Activated T-cell treated with anti-CD3 and anti-CD28 coated beads, Interleukin-2, amount 50 U/mL, for 1 hour (primary cell): ENCODE measurements around the gene COL15A1.
A peak's percentile ranks its signal among the peaks of the same experiment; 100 is the strongest.

ENCODE experiments used
- DNase-seq: peaks from one replicate; pipeline ENCODE4 v3.0.0-alpha.2; 2020

The COL15A1 gene

DNA sequence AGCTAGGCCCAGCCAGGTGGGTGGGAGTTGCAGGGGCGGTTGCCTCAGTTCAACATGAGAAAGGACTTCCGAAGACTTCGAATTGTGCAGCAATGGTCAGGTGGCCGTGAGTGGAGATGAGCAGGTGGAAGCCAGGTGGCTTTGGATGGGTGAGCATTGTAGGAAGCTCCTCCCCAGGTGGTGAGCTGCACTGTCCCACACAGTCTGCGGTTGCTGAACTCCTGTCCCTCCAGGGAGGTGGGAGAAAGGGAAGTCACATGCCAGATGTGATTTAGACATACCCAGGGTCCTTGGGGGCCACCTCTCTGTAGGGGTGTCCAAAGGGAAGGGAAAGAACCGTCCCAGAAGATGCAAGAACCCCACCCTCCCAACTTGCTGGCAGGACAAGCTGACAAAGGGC, 30.4 kb downstream of the COL15A1 start:
- DNase-seq: no peak

- no peak for DNase-seq
Measured at GRCh38 chr9:98974554-98974953, 30.8 kb downstream of the COL15A1 start.

DNA sequence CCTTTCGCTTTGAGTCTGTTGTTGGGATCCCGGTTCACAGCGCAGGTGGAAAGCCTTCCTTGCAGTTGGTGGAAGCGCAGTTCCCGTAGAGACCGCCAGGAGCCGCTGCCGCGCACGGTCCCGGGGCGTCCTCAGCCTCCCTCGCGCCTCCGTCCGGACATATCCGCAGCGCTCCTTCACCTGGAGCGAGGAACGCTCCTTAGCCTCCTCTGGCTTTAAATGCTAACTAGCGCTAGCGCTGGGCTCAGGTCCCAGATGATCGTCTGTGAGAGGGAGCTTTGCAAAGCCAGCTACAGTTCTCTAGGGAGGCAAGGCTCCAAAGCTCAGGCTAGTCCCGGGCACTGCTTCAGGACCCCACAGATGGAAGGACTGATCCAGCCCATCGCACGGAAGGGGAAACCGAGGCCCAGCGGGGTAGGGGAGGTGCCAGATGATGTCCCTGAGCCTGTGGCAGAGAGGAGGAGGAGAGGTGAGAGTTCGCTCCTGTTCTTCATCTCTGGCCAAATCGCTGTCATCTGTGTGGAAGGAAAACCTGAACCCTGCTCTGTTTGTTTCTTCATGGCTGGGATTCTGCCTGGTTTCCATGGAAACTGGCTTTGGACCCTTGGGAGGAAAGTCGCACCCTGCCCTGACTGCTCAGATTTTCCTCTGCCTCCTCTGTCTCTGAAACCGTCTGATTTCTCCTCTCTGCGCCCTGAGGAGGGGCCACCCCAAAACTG, 31.4 kb downstream of the COL15A1 start:
- DNase-seq: peak; percentile 85

- DNase-seq: no peak
Measured at GRCh38 chr9:98975838-98976237, 32.1 kb downstream of the COL15A1 start.

DNA sequence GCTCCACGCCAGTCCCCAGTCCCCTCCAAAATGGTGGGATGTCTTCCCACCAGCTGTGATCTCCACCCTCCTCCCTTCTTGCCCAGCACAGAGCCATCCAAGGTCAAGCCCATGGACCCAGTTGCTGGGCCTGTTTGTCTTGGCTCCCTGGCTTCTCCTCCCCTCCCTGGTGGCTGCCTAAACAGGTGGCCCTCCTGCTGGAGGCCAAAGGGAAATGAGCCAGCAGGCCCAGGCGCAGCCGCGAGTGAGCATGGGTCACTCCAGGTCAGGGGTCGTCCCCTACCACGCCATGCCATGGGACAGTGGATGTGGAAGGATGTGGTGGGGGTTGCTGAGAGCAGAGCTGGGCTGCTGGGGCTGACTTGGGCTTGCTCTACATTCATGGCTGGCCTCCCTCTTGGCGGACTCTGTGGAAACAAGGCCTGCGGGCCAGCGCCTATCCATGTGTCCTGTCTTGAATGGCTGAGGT, 33.6 kb downstream of the COL15A1 start:
- no peak for DNase-seq

GRCh38 chr9:98977813-98978212, 34.1 kb downstream of the COL15A1 start:
- DNase-seq: no peak

GRCh38 chr9:98978231-98978681, 34.5 kb downstream of the COL15A1 start:
- DNase-seq: no peak

- DNase-seq: no peak
Measured at GRCh38 chr9:98980291-98980690, 36.6 kb downstream of the COL15A1 start.

DNA sequence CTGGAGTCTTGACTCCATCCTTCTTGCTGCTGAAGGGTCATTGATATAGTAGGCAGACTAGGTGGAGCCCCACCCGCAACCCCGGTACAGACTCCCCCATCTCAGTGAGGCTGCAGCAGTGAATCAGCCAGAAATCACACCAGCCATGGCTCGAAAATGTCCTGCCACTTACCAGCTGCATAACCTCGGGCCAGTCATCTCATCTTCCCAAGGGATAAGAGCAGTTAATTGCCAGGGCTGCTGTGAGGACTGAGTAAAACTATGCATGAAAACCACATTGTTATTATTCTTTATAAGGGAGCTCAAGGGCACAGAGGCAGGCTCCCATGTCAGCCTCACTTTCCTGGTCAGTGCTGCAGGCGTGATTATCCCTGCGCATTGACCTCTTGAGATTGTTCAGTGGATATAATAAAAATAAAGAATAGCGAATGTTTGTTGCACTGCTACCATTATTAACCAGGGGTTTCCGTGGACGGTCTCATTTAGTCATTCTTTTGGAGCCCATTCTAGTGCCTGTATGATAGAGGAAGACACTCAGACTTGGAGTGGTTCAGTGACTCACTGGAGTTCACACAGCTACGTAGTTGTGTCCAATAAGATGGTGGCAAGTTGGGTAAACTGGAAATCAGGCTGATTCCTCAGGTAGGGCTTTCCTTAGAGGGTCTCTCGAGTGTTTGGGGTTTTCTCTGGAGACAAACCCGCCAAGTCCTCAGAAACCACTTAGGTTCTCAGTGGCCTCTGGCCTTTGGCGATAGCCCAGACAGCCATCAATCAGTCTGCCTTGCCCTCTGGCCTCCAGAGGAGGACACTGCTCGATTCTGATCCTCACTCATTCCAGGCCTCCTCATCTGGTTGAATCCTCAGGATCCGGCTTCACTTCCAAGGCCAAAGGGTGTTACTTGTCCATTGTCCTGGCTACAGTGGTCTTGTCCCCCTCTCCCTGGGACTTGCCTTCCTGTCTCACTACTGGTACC, 39.9 kb downstream of the COL15A1 start:
- DNase-seq: no peak

DNA sequence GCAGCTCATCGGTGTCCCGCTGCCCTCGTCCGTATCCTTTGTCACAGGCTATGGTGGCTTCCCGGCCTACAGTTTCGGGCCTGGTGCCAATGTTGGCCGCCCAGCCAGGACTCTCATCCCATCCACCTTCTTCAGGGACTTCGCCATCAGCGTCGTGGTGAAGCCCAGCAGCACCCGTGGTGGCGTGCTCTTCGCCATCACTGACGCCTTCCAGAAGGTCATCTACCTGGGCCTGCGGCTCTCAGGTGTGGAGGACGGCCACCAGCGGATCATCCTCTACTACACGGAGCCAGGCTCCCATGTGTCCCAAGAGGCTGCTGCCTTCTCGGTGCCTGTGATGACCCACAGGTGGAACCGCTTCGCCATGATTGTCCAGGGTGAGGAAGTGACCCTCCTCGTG, 41.9 kb downstream of the COL15A1 start:
- no peak for DNase-seq

- DNase-seq: no peak
Measured at GRCh38 chr9:98986866-98987651, 43.4 kb downstream of the COL15A1 start.

DNA sequence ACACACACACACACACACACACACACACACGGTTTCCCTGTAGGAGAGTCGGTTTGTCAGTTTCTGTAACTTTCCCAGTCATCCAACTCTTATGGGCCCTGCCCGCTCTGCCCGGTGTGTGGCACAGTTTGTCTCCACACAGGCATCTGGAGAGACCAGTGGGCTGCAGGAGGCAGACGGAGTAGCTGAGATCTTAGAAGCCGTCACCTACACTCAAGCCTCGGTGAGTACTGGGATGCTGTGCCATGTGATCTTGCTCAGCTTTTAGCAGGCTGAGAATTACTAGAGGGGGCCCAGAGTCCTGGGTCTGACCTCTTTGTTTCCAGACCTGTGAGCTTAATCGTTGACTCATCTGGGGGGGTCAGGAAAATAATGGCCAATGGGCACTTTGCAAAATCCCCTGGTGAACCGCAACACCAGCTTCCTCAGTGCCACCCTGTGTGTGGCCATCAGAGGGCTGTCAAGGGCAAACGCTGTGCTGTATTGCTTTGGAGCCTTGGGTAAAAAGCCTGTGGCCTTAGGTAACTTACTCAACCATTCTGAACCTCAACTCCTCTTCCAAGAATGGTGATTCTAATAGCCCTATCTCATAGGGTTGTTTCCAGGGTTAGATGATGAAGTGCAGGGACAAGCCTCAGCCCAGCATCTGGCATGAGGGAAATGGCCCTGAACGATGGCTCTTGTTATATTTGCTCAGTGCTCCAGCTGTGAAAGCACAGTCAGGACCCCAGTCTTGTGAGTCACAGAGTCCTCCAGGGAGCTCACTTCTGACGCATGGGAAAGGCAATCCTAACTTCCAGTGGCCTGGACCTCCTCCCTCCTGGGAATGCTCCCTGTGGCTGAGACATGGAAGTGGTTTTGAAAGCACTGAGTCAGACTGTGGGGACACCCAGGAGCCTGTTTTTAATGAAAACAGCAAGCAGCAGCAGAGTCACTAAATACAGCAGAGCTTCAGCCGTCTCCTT, 45.6 kb downstream of the COL15A1 start:
- no peak for DNase-seq

DNA sequence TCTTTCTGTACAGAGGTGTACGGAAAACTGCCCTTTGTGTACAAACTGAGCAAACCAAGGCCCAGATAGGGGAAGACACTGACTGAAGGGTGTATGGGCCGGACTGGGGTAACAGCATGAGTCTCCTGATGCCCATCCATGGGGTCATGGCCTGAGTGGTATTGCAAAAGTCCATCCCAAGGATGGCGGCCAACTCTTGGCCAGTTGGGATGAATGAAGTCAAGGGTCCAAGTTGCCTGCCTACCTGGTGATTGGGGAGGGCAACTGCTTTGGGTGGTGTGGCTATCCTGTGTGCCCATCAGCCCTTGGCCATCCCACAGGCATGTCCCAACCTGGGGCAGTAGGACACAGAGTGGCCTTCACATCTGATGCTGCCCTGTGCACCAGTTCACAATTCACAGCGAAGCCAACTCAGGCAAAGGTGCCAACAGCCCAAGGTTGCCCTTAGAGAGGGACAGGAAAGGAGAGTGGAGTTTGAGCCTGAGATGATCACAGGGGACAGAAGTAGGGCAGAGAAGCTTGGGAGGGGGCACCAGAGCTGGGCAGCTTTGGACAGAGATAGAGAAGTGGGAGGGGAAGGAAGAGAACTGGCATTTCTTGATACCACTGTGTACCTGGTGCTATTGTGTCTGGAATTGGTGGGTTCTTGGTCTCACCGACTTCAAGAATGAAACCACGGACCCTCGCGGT, 46.6 kb downstream of the COL15A1 start:
- no peak for DNase-seq

GRCh38 chr9:98992107-98992884, 48.6 kb downstream of the COL15A1 start:
- DNase-seq: no peak

DNA sequence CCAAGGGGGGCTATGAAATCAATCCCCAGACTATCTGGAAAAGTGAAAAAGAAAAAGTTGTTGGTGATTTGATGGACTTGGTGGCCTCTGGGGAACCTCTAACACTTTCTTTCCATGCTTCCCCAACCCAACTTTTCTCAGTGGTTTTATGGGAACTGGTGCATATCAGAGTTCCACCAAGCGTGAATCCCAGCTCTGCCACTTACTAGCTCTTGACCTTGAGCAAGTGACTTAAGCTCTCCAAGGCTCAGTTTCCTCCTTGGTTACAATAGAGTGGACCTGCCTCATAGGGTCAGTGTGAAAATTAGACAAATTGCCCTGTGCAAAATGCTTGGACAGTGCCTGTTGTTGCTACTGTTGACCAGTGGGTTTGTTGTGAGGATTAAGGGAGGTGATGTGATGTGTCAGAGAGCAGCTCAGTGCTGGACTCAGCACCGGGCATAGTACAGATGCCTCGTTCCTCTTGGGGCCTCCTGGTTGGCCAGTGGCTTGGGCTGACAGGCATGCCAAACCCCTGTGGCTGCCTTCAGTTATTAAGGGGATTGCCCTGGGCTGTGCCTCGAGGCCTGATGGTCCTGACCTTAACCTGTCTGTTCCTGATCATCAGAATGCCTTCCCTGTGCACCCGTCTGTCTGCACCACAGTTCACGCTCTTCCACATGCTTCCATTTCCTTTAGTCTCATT, 49.3 kb downstream of the COL15A1 start:
- no peak for DNase-seq

DNA sequence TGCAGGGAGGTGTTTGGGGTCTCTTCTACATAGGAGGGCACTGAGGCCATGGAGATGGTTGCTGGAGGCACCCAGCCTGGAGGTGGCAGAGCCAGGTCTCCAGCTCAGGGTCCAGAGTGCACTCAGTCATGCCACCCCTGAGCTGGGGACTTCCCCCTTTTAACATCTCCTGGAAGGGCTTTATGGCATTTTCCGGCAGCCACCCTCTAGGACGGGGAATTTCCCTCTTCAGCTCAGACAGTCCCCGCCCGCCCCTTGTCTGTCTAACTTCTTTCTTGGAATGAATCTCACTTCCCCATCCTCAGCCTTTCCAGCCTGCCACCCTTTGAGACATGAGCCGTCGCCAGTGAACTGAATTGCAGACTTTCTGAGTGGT, 49.9 kb downstream of the COL15A1 start:
- no peak for DNase-seq

DNA sequence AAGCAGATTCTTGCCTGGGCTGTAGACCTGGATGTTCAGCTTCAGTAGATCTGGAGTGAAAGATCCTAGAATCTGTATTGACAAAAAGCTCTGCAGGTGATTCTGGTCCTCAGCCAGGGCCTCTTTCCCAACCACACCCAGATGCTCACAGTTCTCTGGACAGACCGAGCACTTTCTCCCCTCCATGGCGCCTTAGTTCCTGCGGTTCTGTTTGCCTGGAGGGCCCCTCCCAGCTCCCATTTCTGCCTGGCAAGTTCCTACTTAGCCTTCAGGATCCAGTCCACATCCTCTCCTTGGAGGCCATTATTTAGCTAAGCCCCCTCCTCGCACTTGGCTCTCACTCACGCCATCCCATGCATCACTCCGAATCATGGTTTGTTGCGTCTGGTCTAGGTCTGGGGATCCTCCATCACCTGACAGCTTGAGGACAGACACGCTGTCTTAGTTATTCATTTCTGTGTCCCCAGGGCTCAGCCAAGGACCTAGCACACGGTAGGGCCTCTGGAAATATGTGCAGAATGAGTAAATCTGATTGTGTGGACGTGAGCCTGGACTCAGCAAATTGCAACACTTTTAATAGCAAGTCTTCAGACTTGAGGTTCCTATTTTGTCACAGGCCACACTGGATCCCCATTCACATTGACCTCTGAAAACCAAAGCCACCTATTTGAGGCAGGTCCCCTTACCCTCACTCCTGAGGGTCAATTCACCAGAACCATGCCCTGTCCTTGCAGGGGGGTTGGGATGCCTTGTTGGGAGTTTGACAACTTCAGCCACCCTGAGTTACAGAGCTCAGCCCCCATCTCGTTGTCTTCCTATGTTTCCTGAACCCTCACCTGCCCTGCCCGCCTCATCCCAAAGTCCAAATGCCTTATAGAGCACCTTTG, 50.7 kb downstream of the COL15A1 start:
- no peak for DNase-seq

- DNase-seq: no peak
Measured at GRCh38 chr9:98995059-98995671, 51.5 kb downstream of the COL15A1 start.
